Stimulated activated CD8-positive, alpha-beta memory T cell treated with anti-CD3 and anti-CD28 coated beads, Interleukin-7, amount 100 ng/mL, for 1 hour (primary cell): ENCODE measurements around the gene JPH4.

Source experiments
- DNase-seq, 2 donors: peaks; one replicate each; pipeline ENCODE4 v3.0.0-alpha.2; 2020; ENCODE audit warnings: low read depth in 2 of 2

The JPH4 gene

DNA sequence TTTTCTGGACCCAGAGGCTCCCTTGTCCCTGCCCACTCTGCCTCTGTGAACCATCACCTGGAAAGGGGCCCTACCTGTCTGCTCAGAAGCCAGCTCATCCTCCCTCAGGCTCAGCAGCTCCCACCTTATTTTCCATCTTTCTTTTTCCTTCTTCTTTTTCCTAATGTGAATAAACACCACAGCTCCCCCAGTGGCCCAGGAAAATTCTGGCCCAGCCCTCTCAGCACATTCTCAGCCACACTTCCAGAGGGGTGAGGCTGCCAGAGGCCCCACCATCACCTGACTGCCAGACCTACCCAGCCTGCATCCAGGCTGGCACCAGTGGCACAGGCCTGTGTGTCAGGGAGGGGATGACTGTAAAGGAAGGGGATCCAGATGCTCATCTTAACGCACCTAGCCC lies 50.0 kb downstream of the JPH4 start:
- no peak for DNase-seq

DNA sequence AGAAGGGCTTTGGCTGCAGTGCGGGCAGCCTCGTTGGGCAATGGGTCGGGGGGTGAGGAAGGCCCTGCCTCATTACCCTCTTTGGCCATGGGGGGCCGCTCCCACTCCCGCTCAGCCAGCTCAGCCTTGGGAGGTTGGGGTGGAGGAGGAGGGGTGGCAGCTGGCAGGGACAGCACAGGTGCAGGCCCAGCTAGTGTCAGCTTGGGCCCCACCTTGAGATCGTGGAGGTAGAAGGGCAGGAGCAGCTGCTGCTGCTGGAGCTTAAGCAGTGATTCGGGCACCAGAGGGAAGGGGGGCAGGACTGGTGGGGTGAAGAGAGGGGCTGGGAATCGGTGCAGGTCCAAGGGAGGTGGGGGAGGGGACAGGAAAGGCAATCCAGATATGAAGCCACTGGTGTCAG lies 53.0 kb downstream of the JPH4 start:
- no peak for DNase-seq

DNA sequence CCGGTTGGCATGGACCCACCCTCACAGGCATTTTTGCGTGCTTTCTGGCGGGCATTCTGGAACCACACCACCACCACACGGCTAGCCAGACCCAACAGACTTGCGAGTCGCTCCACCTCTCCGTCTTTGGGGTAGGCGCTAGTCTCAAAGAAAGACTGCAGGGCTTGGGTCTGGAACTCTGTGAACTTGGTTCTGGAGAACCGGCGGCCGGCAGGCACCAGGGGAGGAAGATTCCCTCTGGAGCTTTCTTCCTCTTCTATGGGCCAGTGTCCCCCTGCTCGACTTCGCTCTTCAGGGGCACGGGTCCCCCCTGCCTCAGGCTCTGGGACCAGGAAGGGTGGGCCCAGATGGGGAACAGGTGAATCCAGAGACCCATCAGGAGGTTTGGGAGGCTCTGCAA lies 53.6 kb downstream of the JPH4 start:
- no peak for DNase-seq

DNA sequence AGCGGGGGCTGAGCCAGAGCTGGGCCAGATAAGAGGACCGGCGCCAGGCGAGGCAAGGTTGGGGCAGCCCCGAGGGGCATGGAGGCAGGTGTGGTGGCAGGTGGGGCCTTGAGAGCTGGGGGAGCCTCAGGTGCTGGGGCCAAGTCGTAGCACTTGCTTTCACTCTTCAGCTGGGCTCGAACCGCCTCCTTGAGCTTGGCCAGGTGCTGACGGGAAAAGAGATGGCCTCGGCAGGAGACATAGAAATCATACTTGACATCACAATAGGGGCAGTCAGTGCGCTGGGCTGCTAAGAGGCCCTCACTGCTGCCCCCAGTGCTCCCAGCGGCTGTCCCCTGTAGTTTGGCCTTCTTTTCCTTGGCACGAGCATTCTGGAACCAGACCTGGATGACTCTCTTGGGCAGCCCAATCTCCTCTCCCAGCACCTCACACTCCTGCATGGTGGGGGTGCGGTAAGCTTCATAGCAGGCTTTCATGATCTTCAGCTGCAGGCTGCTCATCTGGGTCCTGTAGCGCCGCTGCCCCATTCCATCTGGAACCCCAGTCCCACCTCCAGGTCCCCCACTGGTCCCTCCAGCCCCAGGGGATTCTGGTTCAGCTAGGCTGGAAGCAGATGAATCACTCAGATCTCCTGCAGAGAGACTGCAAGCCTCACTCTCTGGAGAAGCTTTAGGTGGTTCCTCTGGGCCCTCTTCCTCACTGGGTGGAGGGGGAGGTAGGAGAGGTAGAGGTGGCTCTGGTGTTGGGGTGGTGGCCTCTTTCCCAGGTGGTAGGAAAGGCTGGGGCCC lies 55.2 kb downstream of the JPH4 start:
- no peak for DNase-seq

DNA sequence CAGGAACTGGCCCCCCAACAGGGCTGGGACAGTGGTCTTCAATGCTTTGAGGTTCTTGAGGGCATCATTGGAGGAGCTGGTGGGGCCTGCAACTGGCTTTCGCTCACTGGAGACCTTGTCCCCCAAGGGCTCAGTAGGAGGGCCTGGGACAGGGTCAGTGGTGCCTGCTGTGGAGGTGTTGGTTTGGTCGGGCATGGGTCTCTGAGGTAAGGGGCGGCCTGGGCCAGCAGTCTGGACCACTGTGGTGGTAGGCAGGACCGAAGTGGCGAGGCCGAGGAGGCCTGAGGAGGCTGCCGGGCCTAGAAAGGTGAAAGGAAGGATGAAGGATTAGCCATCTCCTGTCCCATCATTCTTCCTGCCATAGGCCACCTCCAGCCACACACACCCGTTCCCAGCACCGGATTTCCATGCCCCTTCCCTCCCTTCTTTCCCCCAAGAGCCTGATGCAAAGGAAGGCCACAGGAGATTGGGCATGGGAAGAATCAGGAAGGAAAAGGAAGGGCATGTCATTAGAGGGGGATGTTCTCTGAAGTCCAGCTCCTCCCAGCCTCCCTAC lies 55.9 kb downstream of the JPH4 start:
- DNase-seq = no peak

DNA sequence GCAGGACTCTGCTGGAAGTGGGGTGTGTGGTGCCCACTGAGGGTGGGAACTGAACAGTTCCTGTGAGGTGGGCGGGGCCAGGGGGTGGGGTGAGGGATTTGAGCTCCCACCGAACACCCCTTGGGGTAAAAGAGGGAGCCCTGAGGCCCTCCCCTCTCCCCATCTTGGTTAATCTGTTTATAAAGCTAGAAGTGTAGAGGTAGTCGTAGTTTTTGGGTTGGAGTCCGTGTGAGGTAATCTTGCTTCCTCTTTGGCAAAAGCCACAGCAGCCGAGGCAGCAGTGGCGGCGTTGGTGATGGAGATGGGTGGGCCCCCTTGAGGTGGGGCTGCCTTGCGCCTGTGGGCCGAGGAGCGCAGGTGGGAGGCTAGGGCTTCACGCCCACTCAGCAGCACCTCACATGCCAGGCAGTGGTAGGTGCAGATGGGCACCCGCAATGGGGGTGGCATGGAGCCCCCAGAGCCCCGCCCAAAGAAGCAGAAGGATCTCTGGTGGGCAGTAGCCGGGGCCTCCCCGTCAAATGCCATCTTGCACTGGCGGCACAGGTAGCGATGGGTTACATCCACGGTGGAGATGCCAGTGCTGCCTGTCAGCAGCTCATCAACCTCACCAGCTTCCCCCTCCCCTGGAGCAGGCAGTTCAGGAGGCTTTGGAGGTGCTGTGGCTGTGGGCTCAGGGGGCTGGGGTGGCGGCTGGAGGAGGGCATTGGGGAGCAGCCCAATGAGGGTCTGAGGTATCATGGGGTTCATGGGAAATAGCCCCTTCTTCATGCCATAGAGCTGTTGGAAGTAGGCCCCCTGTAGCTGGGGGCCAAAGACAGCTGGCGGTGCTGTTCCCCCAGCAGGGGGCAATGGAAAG lies 56.6 kb downstream of the JPH4 start:
- no peak for DNase-seq

DNA sequence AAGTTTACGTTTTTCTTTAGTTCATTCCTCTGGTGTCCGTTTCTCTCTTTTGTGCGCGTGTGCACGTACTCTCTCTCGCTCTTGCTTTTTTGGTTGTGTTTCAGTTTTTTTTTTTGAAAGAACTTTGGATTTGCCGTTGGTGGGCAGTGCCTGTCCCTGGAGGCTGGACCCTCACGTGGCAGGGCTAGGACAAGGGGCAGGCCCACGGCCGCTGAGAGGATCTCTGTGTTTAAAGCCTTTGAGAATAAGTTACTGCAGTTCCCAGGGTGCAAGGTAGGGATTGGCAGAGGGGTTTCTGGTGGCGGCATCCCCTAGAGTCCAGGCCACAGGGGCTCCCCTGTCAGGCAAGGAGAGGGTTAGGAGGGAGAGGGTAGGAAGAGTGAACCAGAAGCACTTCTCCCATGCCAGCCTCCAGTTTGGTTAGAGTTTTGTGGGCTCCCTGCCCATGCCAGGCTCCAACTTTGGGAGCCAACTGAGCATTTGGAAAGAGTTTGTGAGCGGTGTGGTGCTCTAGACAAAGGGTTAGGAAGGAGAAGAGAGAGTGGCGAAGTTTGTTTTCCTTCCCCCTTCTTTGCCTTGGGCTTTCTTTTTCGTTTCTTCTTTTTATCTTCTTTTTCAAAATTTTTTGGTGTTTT lies 57.6 kb downstream of the JPH4 start:
- no peak for DNase-seq

DNA sequence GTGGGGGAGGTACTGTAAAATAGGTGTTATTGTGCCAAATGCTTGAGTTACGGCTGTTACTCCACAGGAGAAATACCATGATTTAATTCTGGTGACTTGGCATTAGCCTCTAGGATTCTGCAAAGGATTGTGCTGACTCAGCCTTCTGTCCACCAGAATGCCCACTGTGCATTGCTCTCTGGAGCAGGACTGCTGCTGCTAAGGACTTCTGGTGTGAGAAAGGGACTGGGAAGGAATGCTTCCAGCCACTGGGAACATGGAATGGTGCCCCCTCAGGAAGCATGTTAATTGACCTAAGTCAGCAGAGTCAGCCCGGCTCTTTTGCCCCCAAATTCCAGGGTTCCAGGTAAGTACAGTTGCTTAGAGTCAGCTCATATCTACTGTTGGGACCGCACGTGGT lies 59.9 kb downstream of the JPH4 start:
- DNase-seq = no peak
